Liver (tissue), 9 donors: ENCODE data around the gene EMILIN1. TPM values are rescaled to one million over a fixed set of nuclear protein-coding genes. Genes with fewer than 3 reads are reported as not detected.

Experiments
- DNase-seq: peaks from one replicate; pipeline ENCODE4 v3.0.0-alpha.2; 2017; ENCODE audit warnings: low spot score
- H3K27ac ChIP-seq, 2 donors: one replicate each; pipeline ENCODE4 v1.7.0; 2013; ENCODE audit warnings: inconsistent platforms in 2 of 2, low read length in 2 of 2, control low read depth in 1 of 2, low read depth in 1 of 2, mild to moderate bottlenecking in 1 of 2
- H3K27me3 ChIP-seq, 4 donors: one replicate each; pipeline versions ENCODE4 v1.6.1 to v1.7.0; 2013; ENCODE audit warnings: low read length in 3 of 4, inconsistent platforms in 1 of 4, mild to moderate bottlenecking in 1 of 4, moderate library complexity in 1 of 4; ENCODE audit not compliant: control insufficient read depth in 4 of 4, insufficient read depth in 4 of 4
- H3K36me3 ChIP-seq, 4 donors: one replicate each; pipeline versions ENCODE4 v1.6.1 to v1.7.0; 2013; ENCODE audit warnings: low read length in 3 of 4, mild to moderate bottlenecking in 3 of 4, low read depth in 1 of 4, moderate library complexity in 1 of 4; ENCODE audit not compliant: control insufficient read depth in 4 of 4, insufficient read depth in 3 of 4
- H3K4me1 ChIP-seq, 4 donors: one replicate each; pipeline versions ENCODE4 v1.6.1 to v1.7.0; 2013; ENCODE audit warnings: low read length in 3 of 4, mild to moderate bottlenecking in 3 of 4, moderate library complexity in 1 of 4; ENCODE audit not compliant: control insufficient read depth in 4 of 4, insufficient read depth in 4 of 4
- H3K4me3 ChIP-seq, 3 donors: one replicate each; pipeline versions ENCODE4 v1.6.1 to v1.7.0; 2013; ENCODE audit warnings: low read length in 3 of 3, control low read depth in 1 of 3, low read depth in 1 of 3, mild to moderate bottlenecking in 1 of 3
- H3K9ac ChIP-seq, 2 donors: one replicate each; pipeline ENCODE4 v1.7.0; 2013; ENCODE audit warnings: low read length in 2 of 2, mild to moderate bottlenecking in 2 of 2, moderate library complexity in 2 of 2, control low read depth in 1 of 2, low read depth in 1 of 2
- H3K9me3 ChIP-seq, 4 donors: one replicate each; pipeline versions ENCODE4 v1.6.1 to v1.7.0; 2013; ENCODE audit warnings: low read length in 3 of 4; ENCODE audit not compliant: control insufficient read depth in 4 of 4
- EGR1 ChIP-seq, 2 donors: IDR thresholded peaks; 2 replicates each; pipeline ENCODE4 v1.6.1; 2016 to 2018; ENCODE audit warnings: antibody characterized with exemption in 2 of 2, low read depth in 2 of 2
- FOXA1 ChIP-seq: IDR thresholded peaks from 2 replicates; pipeline ENCODE4 v1.6.1; 2016; ENCODE audit warnings: antibody characterized with exemption
- FOXA2 ChIP-seq: IDR thresholded peaks from 2 replicates; pipeline ENCODE4 v1.6.1; 2016; ENCODE audit warnings: antibody characterized with exemption
- GABPA ChIP-seq, 2 donors: IDR thresholded peaks in 1 of 2; conservative IDR thresholded peaks in 1 of 2; 2 replicates each; pipeline ENCODE4 v1.6.1; 2016; ENCODE audit warnings: antibody characterized with exemption in 2 of 2, mild to moderate bottlenecking in 1 of 2, moderate library complexity in 1 of 2
- HNF4A ChIP-seq, 2 donors: conservative IDR thresholded peaks; 2 replicates each; pipeline ENCODE4 v1.6.1; 2016; ENCODE audit warnings: antibody characterized with exemption in 2 of 2, mild to moderate bottlenecking in 2 of 2
- JUND ChIP-seq, 2 donors: IDR thresholded peaks; 2 replicates each; pipeline ENCODE4 v1.6.1; 2016; ENCODE audit warnings: antibody characterized with exemption in 2 of 2
- NR2F2 ChIP-seq: IDR thresholded peaks from 2 replicates; pipeline ENCODE4 v1.6.1; 2016; ENCODE audit warnings: antibody characterized with exemption
- RAD21 ChIP-seq, 2 donors: IDR thresholded peaks; 2 replicates each; pipeline ENCODE4 v1.6.1; 2016; ENCODE audit warnings: antibody characterized with exemption in 2 of 2, mild to moderate bottlenecking in 2 of 2
- RXRA ChIP-seq, 2 donors: IDR thresholded peaks; 2 replicates each; pipeline ENCODE4 v1.6.1; 2017 to 2018; ENCODE audit warnings: antibody characterized with exemption in 2 of 2, mild to moderate bottlenecking in 1 of 2
- SP1 ChIP-seq: IDR thresholded peaks from 2 replicates; pipeline ENCODE4 v1.6.1; 2018; ENCODE audit warnings: antibody characterized with exemption, mild to moderate bottlenecking
- TAF1 ChIP-seq: conservative IDR thresholded peaks from 2 replicates; pipeline ENCODE4 v1.6.1; 2016; ENCODE audit warnings: antibody characterized with exemption, mild to moderate bottlenecking
- YY1 ChIP-seq: IDR thresholded peaks from 2 replicates; pipeline ENCODE4 v1.6.1; 2016; ENCODE audit warnings: antibody characterized with exemption, mild to moderate bottlenecking
- WGBS: extraction: QIAGEN DNeasy Blood & Tissue Kit; methylation state at CpG from one replicate; pipeline ENCODE4 v1.1.7; 2013; 5-methylcytosine and 5-hydroxymethylcytosine counted together
- polyA plus RNA-seq, 2 donors: library from polyadenylated mRNA; stranded (reverse) in 1 of 2; unstranded in 1 of 2; fragments of 200-250 nt in 1 of 2; fragments of >200 nt in 1 of 2; fragmentation: Nextera tagmentation in 1 of 2; extraction: Ambion mirVana in 1 of 2; gene quantifications; one replicate each; pipeline versions ENCODE4 v1.2.1 to v1.2.3, GENCODE V29; 2013 to 2015
- total RNA-seq, 2 donors: library from RNA; depleted of rRNA; stranded (reverse); fragments of >200 nt; gene quantifications; one replicate each; pipeline ENCODE4 v1.2.3, GENCODE V29; 2014
- TF ChIP-seq, protein P1 (sequence below): IDR thresholded peaks from 2 replicates; pipeline ENCODE4 v1.6.1; 2016; ENCODE audit warnings: antibody characterized with exemption
- TF ChIP-seq, protein P2 (sequence below): fragments of 150-350 bp; IDR thresholded peaks from 2 replicates; pipeline ENCODE4 v1.5.1; 2017; ENCODE audit warnings: improper control_type of control experiment, low read depth, low read length; ENCODE audit not compliant: missing input control
- TF ChIP-seq, protein P3 (sequence below): IDR thresholded peaks from 2 replicates; pipeline ENCODE4 v1.6.1; 2016; ENCODE audit warnings: antibody characterized with exemption, mild to moderate bottlenecking
- TF ChIP-seq, protein P4 (sequence below): IDR thresholded peaks from 2 replicates; pipeline ENCODE4 v1.6.1; 2016; ENCODE audit warnings: antibody characterized with exemption
- TF ChIP-seq, protein P5 (sequence below): IDR thresholded peaks from 2 replicates; pipeline ENCODE4 v1.6.1; 2016; ENCODE audit warnings: antibody characterized with exemption
- donor health status: healthy.
- donor health status: healthy.
- donor health status: healthy.
- donor health status: healthy.
- donor health status: healthy.

Gene EMILIN1
- total and polyA plus RNA-seq, 4 donors = 3.4 to 26.1 (median 24.0) TPM

DNA sequence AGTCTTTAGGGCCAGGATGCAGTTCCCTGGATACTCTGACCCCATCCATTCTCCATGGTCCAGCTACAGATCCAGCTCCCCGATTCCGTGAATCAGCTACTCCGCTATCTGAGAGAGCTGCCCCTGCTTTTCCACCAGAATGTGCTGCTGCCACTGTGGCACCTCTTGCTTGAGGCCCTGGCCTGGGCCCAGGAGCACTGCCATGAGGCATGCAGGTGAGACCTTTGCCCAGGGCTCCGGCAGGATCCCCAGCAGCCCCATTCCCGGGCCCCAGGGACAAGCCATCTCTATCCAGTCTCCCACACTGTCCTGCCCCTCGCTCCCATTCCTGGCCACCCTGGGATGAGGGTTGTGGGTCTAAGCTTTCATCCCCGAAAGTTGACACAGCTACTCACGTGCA is 38.1 kb upstream of the EMILIN1 start:
- Histone ChIP-seq H3K9me3 (no peaks in the 10 kb centered on the region), H3K4me1 (peaks cover 0 to 11% (median 3%) of the 10 kb centered on the region in 4 donors), H3K27me3 (no peaks in the 10 kb centered on the region), H3K4me3 (no peak overlapping the region), H3K27ac (no peak overlapping the region), H3K36me3 (peaks cover 25 to 72% (median 55%) of the 10 kb centered on the region in 4 donors), H3K9ac (no peak overlapping the region)
- TF ChIP-seq FOXA2 = no peak
- no peak for TF ChIP-seq NR2F2
- peak in 1 of 2 donors; percentile 29 for TF ChIP-seq HNF4A (conservative IDR thresholded peaks at IDR 0.05)
- TF ChIP-seq TAF1 = no peak
- WGBS = 87% methylated on average over 8 of the region's 8 CpGs
- no peak for DNase-seq

DNA sequence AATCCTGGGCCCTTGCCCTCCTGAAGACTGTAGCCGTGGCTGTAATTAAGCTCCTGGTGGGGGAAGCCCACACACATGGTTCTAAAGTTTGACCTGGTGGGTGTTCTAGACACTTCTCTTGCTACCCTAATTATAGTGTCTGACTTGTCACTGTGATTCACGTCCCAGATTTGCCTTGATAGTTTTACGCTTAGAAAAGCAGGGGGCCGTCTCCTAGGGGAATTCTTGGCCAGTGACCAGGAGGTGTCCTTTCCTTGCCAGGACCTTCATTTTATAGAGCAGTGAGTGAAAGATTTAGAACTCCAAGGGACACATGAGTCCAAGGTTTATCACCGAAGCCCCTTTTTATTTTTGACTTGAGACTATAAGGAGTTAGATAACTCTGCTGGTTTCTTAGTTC is 36.7 kb upstream of the EMILIN1 start:
- H3K36me3 ChIP-seq = peaks cover 23 to 57% (median 43%) of the 10 kb centered on the region in 4 donors
- H3K9ac ChIP-seq = no peak overlapping the region
- no peak for DNase-seq
- H3K27ac ChIP-seq = no peak overlapping the region
- peaks cover 0 to 11% (median 3%) of the 10 kb centered on the region in 4 donors for H3K4me1 ChIP-seq
- 83% methylated on average over 5 of the region's 5 CpGs for WGBS
- TF ChIP-seq YY1 (no peak), GABPA (IDR thresholded peaks at IDR 0.05 in 1 of 2, conservative IDR thresholded peaks at IDR 0.05 in 1 of 2) (no peak), FOXA1 (no peak), FOXA2 (no peak), RXRA (IDR thresholded peaks at IDR 0.05) (no peak), HNF4A (conservative IDR thresholded peaks at IDR 0.05) (no peak), SP1 (no peak), NR2F2 (no peak), RAD21 (IDR thresholded peaks at IDR 0.05) (no peak), JUND (IDR thresholded peaks at IDR 0.05) (no peak), EGR1 (IDR thresholded peaks at IDR 0.05; ENCODE audit: low read depth in 2 of 2) (no peak)
- TF ChIP-seq, protein P1, sequence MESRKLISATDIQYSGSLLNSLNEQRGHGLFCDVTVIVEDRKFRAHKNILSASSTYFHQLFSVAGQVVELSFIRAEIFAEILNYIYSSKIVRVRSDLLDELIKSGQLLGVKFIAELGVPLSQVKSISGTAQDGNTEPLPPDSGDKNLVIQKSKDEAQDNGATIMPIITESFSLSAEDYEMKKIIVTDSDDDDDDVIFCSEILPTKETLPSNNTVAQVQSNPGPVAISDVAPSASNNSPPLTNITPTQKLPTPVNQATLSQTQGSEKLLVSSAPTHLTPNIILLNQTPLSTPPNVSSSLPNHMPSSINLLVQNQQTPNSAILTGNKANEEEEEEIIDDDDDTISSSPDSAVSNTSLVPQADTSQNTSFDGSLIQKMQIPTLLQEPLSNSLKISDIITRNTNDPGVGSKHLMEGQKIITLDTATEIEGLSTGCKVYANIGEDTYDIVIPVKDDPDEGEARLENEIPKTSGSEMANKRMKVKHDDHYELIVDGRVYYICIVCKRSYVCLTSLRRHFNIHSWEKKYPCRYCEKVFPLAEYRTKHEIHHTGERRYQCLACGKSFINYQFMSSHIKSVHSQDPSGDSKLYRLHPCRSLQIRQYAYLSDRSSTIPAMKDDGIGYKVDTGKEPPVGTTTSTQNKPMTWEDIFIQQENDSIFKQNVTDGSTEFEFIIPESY = no peak
- TF ChIP-seq, protein P2, sequence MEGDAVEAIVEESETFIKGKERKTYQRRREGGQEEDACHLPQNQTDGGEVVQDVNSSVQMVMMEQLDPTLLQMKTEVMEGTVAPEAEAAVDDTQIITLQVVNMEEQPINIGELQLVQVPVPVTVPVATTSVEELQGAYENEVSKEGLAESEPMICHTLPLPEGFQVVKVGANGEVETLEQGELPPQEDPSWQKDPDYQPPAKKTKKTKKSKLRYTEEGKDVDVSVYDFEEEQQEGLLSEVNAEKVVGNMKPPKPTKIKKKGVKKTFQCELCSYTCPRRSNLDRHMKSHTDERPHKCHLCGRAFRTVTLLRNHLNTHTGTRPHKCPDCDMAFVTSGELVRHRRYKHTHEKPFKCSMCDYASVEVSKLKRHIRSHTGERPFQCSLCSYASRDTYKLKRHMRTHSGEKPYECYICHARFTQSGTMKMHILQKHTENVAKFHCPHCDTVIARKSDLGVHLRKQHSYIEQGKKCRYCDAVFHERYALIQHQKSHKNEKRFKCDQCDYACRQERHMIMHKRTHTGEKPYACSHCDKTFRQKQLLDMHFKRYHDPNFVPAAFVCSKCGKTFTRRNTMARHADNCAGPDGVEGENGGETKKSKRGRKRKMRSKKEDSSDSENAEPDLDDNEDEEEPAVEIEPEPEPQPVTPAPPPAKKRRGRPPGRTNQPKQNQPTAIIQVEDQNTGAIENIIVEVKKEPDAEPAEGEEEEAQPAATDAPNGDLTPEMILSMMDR = no peak
- TF ChIP-seq, protein P3, sequence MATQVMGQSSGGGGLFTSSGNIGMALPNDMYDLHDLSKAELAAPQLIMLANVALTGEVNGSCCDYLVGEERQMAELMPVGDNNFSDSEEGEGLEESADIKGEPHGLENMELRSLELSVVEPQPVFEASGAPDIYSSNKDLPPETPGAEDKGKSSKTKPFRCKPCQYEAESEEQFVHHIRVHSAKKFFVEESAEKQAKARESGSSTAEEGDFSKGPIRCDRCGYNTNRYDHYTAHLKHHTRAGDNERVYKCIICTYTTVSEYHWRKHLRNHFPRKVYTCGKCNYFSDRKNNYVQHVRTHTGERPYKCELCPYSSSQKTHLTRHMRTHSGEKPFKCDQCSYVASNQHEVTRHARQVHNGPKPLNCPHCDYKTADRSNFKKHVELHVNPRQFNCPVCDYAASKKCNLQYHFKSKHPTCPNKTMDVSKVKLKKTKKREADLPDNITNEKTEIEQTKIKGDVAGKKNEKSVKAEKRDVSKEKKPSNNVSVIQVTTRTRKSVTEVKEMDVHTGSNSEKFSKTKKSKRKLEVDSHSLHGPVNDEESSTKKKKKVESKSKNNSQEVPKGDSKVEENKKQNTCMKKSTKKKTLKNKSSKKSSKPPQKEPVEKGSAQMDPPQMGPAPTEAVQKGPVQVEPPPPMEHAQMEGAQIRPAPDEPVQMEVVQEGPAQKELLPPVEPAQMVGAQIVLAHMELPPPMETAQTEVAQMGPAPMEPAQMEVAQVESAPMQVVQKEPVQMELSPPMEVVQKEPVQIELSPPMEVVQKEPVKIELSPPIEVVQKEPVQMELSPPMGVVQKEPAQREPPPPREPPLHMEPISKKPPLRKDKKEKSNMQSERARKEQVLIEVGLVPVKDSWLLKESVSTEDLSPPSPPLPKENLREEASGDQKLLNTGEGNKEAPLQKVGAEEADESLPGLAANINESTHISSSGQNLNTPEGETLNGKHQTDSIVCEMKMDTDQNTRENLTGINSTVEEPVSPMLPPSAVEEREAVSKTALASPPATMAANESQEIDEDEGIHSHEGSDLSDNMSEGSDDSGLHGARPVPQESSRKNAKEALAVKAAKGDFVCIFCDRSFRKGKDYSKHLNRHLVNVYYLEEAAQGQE = no peak
- TF ChIP-seq, protein P4, sequence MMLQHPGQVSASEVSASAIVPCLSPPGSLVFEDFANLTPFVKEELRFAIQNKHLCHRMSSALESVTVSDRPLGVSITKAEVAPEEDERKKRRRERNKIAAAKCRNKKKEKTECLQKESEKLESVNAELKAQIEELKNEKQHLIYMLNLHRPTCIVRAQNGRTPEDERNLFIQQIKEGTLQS = no peak
- TF ChIP-seq, protein P5, sequence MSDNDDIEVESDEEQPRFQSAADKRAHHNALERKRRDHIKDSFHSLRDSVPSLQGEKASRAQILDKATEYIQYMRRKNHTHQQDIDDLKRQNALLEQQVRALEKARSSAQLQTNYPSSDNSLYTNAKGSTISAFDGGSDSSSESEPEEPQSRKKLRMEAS = no peak
- no peaks in the 10 kb centered on the region for H3K27me3 ChIP-seq
- no peak overlapping the region for H3K4me3 ChIP-seq
- no peaks in the 10 kb centered on the region for H3K9me3 ChIP-seq
